Activated CD4-positive, alpha-beta T cell treated with anti-CD3 and anti-CD28 coated beads, Interleukin-2, amount 50 U/mL, for 1 hour (primary cell): Measurements from ENCODE around the gene CEP72.
A peak's percentile ranks its signal among the peaks of the same experiment; 100 is the strongest.
"Not testable (repeated sequence)": the region's sequence is repeated elsewhere in the genome, so short reads cannot be mapped to it uniquely, and the experiment has no call there.

Experiments used
- DNase-seq: peaks from one replicate; pipeline ENCODE4 v3.0.0-alpha.2; 2020

CEP72 gene

GRCh38 chr5:686936-687335, 74.8 kb downstream of the CEP72 start:
- DNase-seq: not testable (repeated sequence)

DNA sequence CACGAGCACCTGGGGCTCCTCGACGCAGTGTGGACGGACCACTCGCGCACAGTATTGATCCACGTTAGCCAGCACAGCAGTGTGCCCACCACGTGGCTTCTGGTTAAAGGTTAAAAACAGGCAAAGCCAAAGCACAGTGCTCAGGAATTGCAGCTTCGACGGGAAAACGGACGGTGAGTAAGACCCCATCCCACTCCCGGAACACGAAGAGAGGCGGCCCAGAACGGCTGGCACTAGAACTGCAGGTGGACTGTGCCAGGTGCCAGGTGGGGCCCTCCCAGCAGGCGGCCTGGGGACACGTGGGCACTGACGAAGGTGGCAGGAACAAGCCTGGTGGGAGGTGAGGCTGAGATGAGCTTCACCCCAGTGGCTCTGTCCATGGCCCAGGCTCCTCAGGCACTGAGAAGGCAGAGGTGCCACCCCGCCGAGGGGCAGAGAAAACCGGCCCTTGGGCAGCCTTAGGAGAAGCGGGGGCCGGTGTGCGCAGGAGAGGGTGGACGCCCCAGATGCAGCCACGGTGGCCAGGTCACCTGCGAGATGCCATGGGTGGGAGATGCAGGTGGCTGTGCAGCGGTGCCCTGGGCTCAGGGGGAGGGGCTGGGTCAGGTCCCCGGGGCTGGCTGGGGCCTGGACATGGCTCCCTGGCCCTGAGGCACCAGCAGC, 76.3 kb downstream of the CEP72 start:
- DNase-seq: not testable (repeated sequence)

- DNase-seq: not testable (repeated sequence)
Measured at GRCh38 chr5:690293-690692, 78.2 kb downstream of the CEP72 start.

DNA sequence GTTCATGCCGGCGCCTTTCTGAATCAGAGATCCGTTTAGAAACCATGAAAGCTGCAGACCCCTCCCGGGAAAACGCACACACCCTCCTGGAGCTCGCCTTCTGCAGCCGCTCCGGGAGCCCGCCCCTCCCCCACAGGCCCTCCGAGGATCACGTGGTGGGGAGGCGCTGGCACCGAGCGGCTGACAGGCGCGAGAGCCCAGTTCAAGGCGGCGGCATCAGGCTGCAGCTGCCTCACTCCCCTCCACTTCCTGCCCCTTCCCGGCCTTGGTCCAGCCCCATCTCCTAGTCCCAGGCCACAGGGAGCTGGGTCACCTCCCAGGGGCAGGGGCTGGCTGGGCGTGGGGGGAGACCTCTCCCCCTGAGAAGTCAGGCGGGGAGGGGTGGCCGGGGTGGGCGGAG, 78.9 kb downstream of the CEP72 start:
- not testable (repeated sequence) for DNase-seq

- no peak for DNase-seq
Measured at GRCh38 chr5:691817-692528, 79.8 kb downstream of the CEP72 start.

DNA sequence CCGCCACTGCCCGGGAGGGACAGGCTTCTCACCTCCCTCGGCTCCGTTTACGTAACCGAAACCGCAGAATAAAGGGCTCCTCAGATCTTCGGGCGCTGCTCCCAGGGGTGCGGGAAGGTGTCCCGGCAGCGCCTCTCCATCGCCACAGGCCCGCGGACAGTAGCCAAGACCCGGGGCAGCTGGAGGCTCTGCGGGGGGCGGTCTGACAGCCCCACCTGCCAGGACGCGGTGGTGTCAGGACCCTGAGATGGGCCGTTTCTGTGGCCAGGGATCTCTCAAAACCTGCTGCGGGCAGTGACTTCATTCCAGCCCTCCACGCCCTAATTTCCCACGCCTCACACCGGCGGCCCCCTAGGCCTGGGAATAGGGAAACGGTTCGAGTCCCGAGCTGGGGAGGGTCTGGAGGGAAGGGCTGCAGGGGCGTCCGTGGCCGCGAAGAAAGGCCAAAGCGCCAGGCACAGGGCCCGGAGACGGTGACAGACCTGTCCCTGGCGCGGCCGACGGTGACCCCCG, 80.4 kb downstream of the CEP72 start:
- DNase-seq: peak; percentile 29

DNA sequence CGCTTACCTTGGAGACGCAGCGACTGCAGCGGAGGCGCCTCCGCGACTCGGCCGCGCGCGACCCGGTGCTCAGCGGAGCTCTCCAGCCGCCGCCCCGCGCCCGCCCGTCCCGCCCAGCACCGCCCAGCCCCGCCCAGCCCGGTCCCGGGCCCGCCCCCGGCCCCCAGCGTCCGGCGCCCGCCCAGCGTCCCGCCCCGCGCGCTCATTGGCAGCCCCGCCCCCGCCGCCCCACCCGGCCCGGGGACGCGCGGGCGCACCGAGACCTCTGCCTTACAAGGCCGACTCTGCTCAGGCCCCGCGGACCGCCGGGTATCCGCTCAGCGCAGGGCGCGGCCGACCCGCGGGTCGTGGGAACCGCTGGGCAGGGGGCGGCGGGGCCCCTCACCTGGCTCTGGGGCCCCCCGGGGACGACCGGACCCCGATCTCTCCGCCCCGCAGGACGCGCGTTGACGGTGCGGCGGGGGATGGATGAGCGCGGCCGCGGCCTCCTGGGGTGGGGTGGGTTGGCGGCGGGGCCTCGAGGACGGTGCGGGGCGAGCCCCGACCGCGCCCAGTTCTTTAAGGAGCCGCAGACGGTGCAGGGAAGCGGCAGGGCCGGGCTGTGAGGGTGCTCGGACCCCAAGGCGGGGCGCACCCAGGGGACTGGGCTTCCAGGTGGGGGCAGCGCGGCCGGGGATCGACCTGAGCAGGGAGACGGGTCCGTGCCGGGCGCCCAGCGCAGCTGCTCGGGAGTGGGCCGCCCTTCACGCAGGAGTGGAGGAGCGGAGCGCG, 81.3 kb downstream of the CEP72 start, which contains the start of gene TPPP:
Gene TPPP (minus strand): TSS at position 82 of the 771 bp plus-strand sequence. CDS start 15,292 bp downstream, outside the sequence.
- peak; percentile 87 for DNase-seq

DNA sequence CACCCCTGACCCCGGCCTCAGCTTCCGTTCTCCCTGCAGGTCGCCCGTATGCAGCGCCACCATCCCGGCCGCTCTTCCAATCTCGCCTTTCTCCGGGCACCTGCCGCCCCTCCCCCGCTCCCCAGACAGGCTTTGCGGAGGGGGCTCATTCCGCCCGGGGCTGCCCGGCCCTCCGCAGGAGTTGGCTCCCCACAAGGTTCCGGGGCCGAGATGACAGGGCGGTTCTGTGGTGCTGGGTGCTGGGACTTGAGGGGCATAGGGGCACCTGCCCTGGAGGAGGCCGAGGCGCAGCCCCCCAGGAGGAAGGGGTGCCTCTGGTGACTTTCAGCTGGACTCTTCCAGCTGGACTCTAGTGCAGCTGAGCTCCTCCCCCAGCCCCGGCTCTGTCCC, 81.9 kb downstream of the CEP72 start:
- not testable (repeated sequence) for DNase-seq

DNA sequence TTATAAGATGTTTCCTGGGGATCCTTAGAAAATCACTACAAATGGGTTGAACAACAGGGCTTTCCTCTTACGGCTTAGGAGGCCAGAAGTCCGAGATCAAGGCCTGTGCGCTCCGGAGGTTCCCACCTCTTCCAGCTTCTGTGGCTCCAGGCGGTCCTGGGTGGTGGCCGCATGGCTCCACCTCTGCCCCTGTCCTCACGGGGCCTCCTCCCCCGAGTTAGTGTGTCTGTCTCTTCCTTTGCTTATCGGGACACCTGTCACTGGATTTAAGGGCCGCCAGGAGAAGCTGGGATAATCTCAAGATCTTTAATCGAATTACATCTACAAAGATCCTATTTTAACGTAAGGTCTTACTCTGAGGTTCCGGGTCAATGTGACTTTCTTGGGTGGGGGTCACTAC, 83.3 kb downstream of the CEP72 start:
- not testable (repeated sequence) for DNase-seq

DNA sequence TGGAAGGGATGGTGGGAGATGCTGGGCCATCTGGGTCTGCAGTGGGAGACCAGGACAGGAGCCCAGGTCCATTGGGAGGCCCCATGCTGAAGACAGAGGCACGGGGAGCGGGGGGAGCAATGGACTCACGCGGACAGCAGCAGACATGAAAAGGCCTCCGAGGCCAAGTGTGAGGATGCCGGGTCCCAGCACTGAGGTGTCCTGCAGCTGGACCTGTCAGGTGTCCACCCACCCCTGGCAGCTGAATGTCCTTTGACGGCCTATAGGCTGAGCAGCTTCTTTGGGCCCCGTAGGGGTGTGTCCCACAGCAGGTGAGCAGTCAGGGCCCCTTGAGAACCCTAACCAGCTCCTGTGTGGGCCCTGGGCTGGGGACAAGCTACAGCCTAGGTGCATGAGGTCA, 84.1 kb downstream of the CEP72 start:
- DNase-seq: not testable (repeated sequence)

DNA sequence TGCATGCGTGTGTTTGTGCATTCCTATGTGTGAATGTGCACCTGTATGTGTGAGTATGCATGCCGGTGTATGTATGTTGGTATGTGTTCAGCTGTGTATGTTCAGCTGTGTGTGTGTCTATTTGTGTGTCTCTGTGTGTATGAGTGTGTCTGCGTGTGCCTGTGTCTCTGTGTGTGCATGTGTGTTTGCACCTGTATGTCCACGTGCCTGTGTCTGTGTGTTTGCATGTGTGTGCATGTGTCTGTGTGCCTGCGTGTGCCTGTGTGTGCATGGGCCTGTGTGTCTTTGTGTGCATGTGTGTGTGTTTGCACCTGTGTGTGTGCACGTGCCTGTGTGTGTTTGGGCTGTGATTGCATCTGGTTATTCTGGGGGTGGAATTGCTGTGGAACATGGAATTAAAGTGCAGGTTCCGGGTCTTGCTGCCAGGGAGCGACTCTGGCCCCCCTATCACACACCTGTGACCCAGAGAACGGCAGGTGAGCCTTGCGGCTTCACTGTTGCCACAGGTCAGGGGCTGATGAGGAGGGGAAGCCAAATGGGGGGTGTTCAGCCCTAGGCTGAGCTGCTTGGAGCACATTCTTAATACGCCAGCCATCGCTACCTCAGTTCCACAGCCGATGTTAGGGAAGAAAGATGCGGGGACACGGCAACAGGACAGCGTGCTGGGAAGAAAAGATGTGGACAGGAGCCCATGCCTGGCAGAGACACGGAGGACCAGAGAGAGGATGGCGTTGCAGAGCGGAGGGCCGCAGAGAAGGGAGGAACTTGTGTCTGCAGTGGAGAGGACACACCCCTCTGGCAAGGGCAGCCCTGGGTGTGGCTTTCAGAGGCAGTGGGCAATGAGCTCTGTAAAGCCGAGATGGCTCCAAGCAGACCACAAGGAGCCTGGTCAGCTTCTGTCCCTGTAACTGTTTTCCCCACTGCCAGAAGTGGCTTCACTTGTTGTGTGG, 84.9 kb downstream of the CEP72 start:
- DNase-seq: not testable (repeated sequence)
